ENCODE measurements around the gene DENND6A. TPM values are rescaled to one million over a fixed set of nuclear protein-coding genes. Genes with fewer than 3 reads are reported as not detected.

DENND6A gene
- total and polyA plus RNA-seq, 2 of the 13 experiments (the other 11 are each of a cell fraction or from before 2014, with no cell fraction given), result 9.4 to 11.1 TPM

GRCh38 chr3:57598765-57599360 is 94.0 kb downstream of the DENND6A start (continued):
- TF ChIP-seq ARID5B (CRISPR knock-in tag; IDR thresholded peaks at IDR 0.05), result 0 out of 2 replicates have a peak, but pooled peaks have one; percentile 15
- no peak for TF ChIP-seq YEATS4 (CRISPR knock-in tag; IDR thresholded peaks at IDR 0.05; ENCODE audit: borderline replicate concordance)
- peak; percentile 15; the same call in 1 of the 2 replicates for TF ChIP-seq SAP130 (CRISPR knock-in tag; IDR thresholded peaks at IDR 0.05; ENCODE audit: low read depth)
- 0 out of 2 replicates have a peak, but pooled peaks have one; percentile 34 for TF ChIP-seq SSRP1 (CRISPR knock-in tag; IDR thresholded peaks at IDR 0.05)
- no peak for TF ChIP-seq ZNF576 (CRISPR knock-in tag; IDR thresholded peaks at IDR 0.05)
- TF ChIP-seq ZNF746 (CRISPR knock-in tag; IDR thresholded peaks at IDR 0.05), result no peak
- TF ChIP-seq ELF4 (CRISPR knock-in tag; IDR thresholded peaks at IDR 0.05; ENCODE audit: borderline replicate concordance), result peak; percentile 62; the same call in 1 of the 2 replicates
- 0 out of 2 replicates have a peak, but pooled peaks have one; percentile 20 for TF ChIP-seq RFXAP (CRISPR knock-in tag; IDR thresholded peaks at IDR 0.05; ENCODE audit: borderline replicate concordance)
- no peak for TF ChIP-seq RXRA (CRISPR knock-in tag; IDR thresholded peaks at IDR 0.05)
- TF ChIP-seq CAMTA2 (CRISPR knock-in tag; IDR thresholded peaks at IDR 0.05; ENCODE audit: borderline replicate concordance), result no peak
